OCI-LY7 (cell line): ENCODE data around the gene BEAN1. TPM values are rescaled to one million over a fixed set of nuclear protein-coding genes. Genes with fewer than 3 reads are reported as not detected.

Source experiments
- BruUV-seq: library from RNA; stranded (reverse); fragments of 400-500 nt; replicated peaks from 2 replicates; lab custom pipeline; 2021; lab: Mats Ljungman, UMichigan
- CTCF ChIA-PET: fragments of 300-600 bp; sonication (Branson Sonifier 250); formaldehyde crosslinking; loops from one replicate; lab custom pipeline; 2022; ENCODE audit warnings: antibody characterized with exemption; ENCODE audit not compliant: unreplicated experiment; lab: Charles Lee
- POLR2A ChIA-PET: fragments of 300-600 bp; sonication (Branson Sonifier 250); formaldehyde crosslinking; loops from one replicate; lab custom pipeline; 2022; ENCODE audit warnings: antibody characterized with exemption; lab: Charles Lee
- DNase-seq: peaks from one replicate; pipeline ENCODE4 v3.0.0-alpha.2; 2015; ENCODE audit warnings: low spot score
- H2AFZ ChIP-seq: fragments of 200-600 bp; sonication (generic), shearing (Covaris generic); 2 replicates; pipeline ENCODE4 v1.6.1; 2014; ENCODE audit warnings: mild to moderate bottlenecking, antibody characterized with exemption, low read length, moderate library complexity
- H3K27ac ChIP-seq: fragments of 200-600 bp; sonication (generic); 2 replicates; pipeline ENCODE4 v1.5.1; 2014; ENCODE audit warnings: mixed run types, low read depth, mild to moderate bottlenecking, moderate library complexity, low read length, inconsistent platforms; ENCODE audit not compliant: poor library complexity, severe bottlenecking
- H3K36me3 ChIP-seq: fragments of 200-600 bp; sonication (generic); 2 replicates; pipeline ENCODE4 v1.6.1; 2014; ENCODE audit warnings: mild to moderate bottlenecking, antibody characterized with exemption, low read length, moderate library complexity, mixed read lengths; ENCODE audit not compliant: insufficient read depth
- H3K4me1 ChIP-seq: fragments of 200-600 bp; sonication (generic); 2 replicates; pipeline ENCODE4 v1.5.1; 2014; ENCODE audit warnings: mild to moderate bottlenecking, low read length; ENCODE audit not compliant: insufficient read depth, poor library complexity, severe bottlenecking
- H3K4me2 ChIP-seq: fragments of 200-600 bp; sonication (generic); 2 replicates; pipeline ENCODE4 v1.6.1; 2014; ENCODE audit warnings: mild to moderate bottlenecking, low read length
- H3K4me3 ChIP-seq: fragments of 200-600 bp; sonication (generic); 2 replicates; pipeline ENCODE4 v1.5.1; 2014; ENCODE audit warnings: mild to moderate bottlenecking, low read depth, low read length; ENCODE audit not compliant: poor library complexity, severe bottlenecking
- H3K79me2 ChIP-seq: fragments of 200-600 bp; sonication (generic); 2 replicates; pipeline ENCODE4 v1.6.1; 2016; ENCODE audit warnings: low read depth, mild to moderate bottlenecking, low read length, moderate library complexity, mixed read lengths; ENCODE audit not compliant: insufficient read depth
- H3K9me2 ChIP-seq: fragments of 200-600 bp; sonication (generic); 2 replicates; pipeline ENCODE4 v1.6.1; 2016; ENCODE audit warnings: mild to moderate bottlenecking, low read length, mixed read lengths; ENCODE audit not compliant: insufficient read depth
- H3K9me3 ChIP-seq: fragments of 200-600 bp; sonication (generic); 2 replicates; pipeline ENCODE4 v1.6.1; 2014; ENCODE audit warnings: mild to moderate bottlenecking, mixed run types, low read length, mixed read lengths
- H4K20me1 ChIP-seq: fragments of 200-600 bp; sonication (generic); 2 replicates; pipeline ENCODE4 v1.6.1; 2014; ENCODE audit warnings: mild to moderate bottlenecking, antibody characterized with exemption, low read length, moderate library complexity, mixed read lengths; ENCODE audit not compliant: insufficient read depth
- CTCF ChIP-seq: fragments of 200-600 bp; sonication (generic); conservative IDR thresholded peaks from 2 replicates; pipeline ENCODE4 v1.5.1; 2014; ENCODE audit warnings: mild to moderate bottlenecking, antibody characterized with exemption, low read length, moderate library complexity, mixed read lengths
- EZH2phosphoT487 ChIP-seq: fragments of 200-600 bp; sonication (generic); IDR thresholded peaks from 2 replicates; pipeline ENCODE4 v1.6.1; 2018; ENCODE audit warnings: low read depth, borderline replicate concordance, mild to moderate bottlenecking, mixed run types, antibody characterized with exemption, low read length, moderate library complexity, mixed read lengths
- intact Hi-C: fragments of 100-400 bp; cut with micrococcal nuclease; formaldehyde crosslinking; loops from one replicate; pipeline ENCODE4 v1.10.0; 2022; ENCODE audit not compliant: unreplicated experiment
- total RNA-seq, 2 experiments: library from RNA; depleted of rRNA in 1 of 2; stranded (reverse); fragments of >200 nt in 1 of 2; shearing (Covaris generic) in 1 of 2; gene quantifications; 2 replicates each; pipeline ENCODE4 v1.2.3, GENCODE V29; 2014 to 2022

BEAN1 gene
- total RNA-seq, 2 experiments from 2014 or later: 0.13 TPM; not detected in 1

DNA sequence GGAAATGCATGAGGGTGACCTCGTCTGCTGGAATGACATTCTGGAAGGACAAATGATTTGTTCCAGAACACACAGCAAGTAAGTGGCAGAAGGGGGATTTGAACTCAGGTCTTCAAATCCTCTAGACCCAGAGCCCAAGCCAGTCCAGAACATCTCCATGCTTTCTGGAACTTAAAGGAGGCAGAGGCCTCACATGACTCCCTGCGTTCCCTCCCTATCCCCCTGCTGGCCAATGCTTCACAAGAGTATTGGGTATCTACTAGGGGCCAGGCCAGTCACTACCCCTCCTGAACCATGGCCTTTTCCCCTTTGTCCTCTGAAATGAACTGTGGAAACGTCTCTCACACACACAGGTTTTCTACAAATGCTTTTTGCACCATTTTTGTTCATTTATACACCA, 7.6 kb upstream of the BEAN1 start:
- no peak for DNase-seq
- Histone ChIP-seq H3K27ac (no peak overlapping the region), H3K4me3 (no peak overlapping the region), H2AFZ (no peak overlapping the region), H3K4me2 (no peak overlapping the region), H4K20me1 (no peaks in the 10 kb centered on the region), H3K9me2 (no peaks in the 10 kb centered on the region), H3K36me3 (no peaks in the 10 kb centered on the region), H3K9me3 (0 out of 2 replicates have a peak, but pooled peaks cover 12% of the 10 kb centered on the region), H3K4me1 (no peaks in the 10 kb centered on the region), H3K79me2 (no peaks in the 10 kb centered on the region)
- no TSS peak for BruUV-seq
- TF ChIP-seq EZH2phosphoT487 (no peak), CTCF (0 out of 2 replicates have a peak, but pooled peaks have one; percentile 17)
- ChIA-PET CTCF (no interaction called here), POLR2A (no interaction called here)
- intact Hi-C loops: no loop called here

GRCh38 chr16:66420396-66420795, 6.7 kb upstream of the BEAN1 start:
- BruUV-seq: no TSS peak
- Histone ChIP-seq H3K79me2 (no peaks in the 10 kb centered on the region), H3K27ac (no peak overlapping the region), H3K4me3 (no peak overlapping the region), H3K4me2 (no peak overlapping the region), H3K9me3 (0 out of 2 replicates have a peak, but pooled peaks cover 12% of the 10 kb centered on the region), H3K36me3 (no peaks in the 10 kb centered on the region), H4K20me1 (no peaks in the 10 kb centered on the region), H3K9me2 (no peaks in the 10 kb centered on the region), H2AFZ (no peak overlapping the region), H3K4me1 (no peaks in the 10 kb centered on the region)
- intact Hi-C loops: no loop called here
- ChIA-PET CTCF (no interaction called here), POLR2A (no interaction called here)
- no peak for DNase-seq
- TF ChIP-seq EZH2phosphoT487 (no peak), CTCF (no peak)

GRCh38 chr16:66421891-66422290, 5.2 kb upstream of the BEAN1 start:
- DNase-seq: no peak
- BruUV-seq: no TSS peak
- no peaks in the 10 kb centered on the region for H3K79me2 ChIP-seq
- H3K36me3 ChIP-seq: no peaks in the 10 kb centered on the region
- H3K27ac ChIP-seq: no peak overlapping the region
- no peak overlapping the region for H2AFZ ChIP-seq
- 0 out of 2 replicates have a peak, but pooled peaks cover 10% of the 10 kb centered on the region for H3K9me3 ChIP-seq
- intact Hi-C loops: no loop called here
- no peak overlapping the region for H3K4me2 ChIP-seq
- H3K4me1 ChIP-seq: no peaks in the 10 kb centered on the region
- no peak overlapping the region for H3K4me3 ChIP-seq
- no peaks in the 10 kb centered on the region for H4K20me1 ChIP-seq
- TF ChIP-seq CTCF (no peak), EZH2phosphoT487 (no peak)
- POLR2A ChIA-PET: no interaction called here
- no peaks in the 10 kb centered on the region for H3K9me2 ChIP-seq
- CTCF ChIA-PET: no interaction called here
